ENCODE data around the gene GALM.

GALM gene

GRCh38 chr2:38771632-38772031 is 105.7 kb downstream of the GALM start:
- H3K4me3 ChIP-seq (ENCODE audit: low read depth, low read length) = no peak overlapping the region

GRCh38 chr2:38775097-38775920 is 109.4 kb downstream of the GALM start:
- Histone ChIP-seq H3K27me3 (ENCODE audit: insufficient read depth, low read length) (no peaks in the 10 kb centered on the region), H3K27ac (ENCODE audit: low read depth, low read length) (no peak overlapping the region), H3K4me1 (ENCODE audit: control insufficient read depth, insufficient read depth, low read length, unreplicated experiment) (peaks cover 6% of the 10 kb centered on the region), H3K4me3 (ENCODE audit: low read depth, low read length) (no peak overlapping the region), H2AFZ (ENCODE audit: low read length, unreplicated experiment) (no peak overlapping the region), H3K36me3 (ENCODE audit: insufficient read depth, low read length) (no peaks in the 10 kb centered on the region), H3K79me2 (ENCODE audit: control insufficient read depth, insufficient read depth, low read length, unreplicated experiment) (peaks cover 12% of the 10 kb centered on the region)

More at GRCh38 chr2:38771632-38772031, 105.7 kb downstream of the GALM start:
- Histone ChIP-seq H2AFZ (ENCODE audit: low read length, unreplicated experiment) (peak overlapping the region; percentile 37), H3K4me1 (ENCODE audit: control insufficient read depth, insufficient read depth, low read length, unreplicated experiment) (peaks cover 6% of the 10 kb centered on the region), H3K27ac (ENCODE audit: low read depth, low read length) (no peak overlapping the region), H3K36me3 (ENCODE audit: insufficient read depth, low read length) (no peaks in the 10 kb centered on the region), H3K27me3 (ENCODE audit: insufficient read depth, low read length) (no peaks in the 10 kb centered on the region), H3K79me2 (ENCODE audit: control insufficient read depth, insufficient read depth, low read length, unreplicated experiment) (no peaks in the 10 kb centered on the region)

- Histone ChIP-seq H3K36me3 (ENCODE audit: insufficient read depth, low read length) (no peaks in the 10 kb centered on the region), H3K27me3 (ENCODE audit: insufficient read depth, low read length) (no peaks in the 10 kb centered on the region), H2AFZ (ENCODE audit: low read length, unreplicated experiment) (no peak overlapping the region), H3K4me1 (ENCODE audit: control insufficient read depth, insufficient read depth, low read length, unreplicated experiment) (peaks cover 6% of the 10 kb centered on the region), H3K27ac (ENCODE audit: low read depth, low read length) (no peak overlapping the region), H3K4me3 (ENCODE audit: low read depth, low read length) (no peak overlapping the region), H3K79me2 (ENCODE audit: control insufficient read depth, insufficient read depth, low read length, unreplicated experiment) (peaks cover 12% of the 10 kb centered on the region)
Observed at GRCh38 chr2:38775921-38776225, 110.0 kb downstream of the GALM start.

- Histone ChIP-seq H3K79me2 (ENCODE audit: control insufficient read depth, insufficient read depth, low read length, unreplicated experiment) (peaks cover 12% of the 10 kb centered on the region), H3K4me1 (ENCODE audit: control insufficient read depth, insufficient read depth, low read length, unreplicated experiment) (peaks cover 6% of the 10 kb centered on the region), H3K27me3 (ENCODE audit: insufficient read depth, low read length) (no peaks in the 10 kb centered on the region), H3K36me3 (ENCODE audit: insufficient read depth, low read length) (no peaks in the 10 kb centered on the region), H2AFZ (ENCODE audit: low read length, unreplicated experiment) (no peak overlapping the region), H3K4me3 (ENCODE audit: low read depth, low read length) (no peak overlapping the region), H3K27ac (ENCODE audit: low read depth, low read length) (no peak overlapping the region)
Observed at GRCh38 chr2:38776531-38776930, 110.6 kb downstream of the GALM start.

- peak overlapping the region; percentile 95 for H3K4me3 ChIP-seq (ENCODE audit: low read depth, low read length)
- H3K27ac ChIP-seq (ENCODE audit: low read depth, low read length) = 0 out of 2 replicates have a peak overlapping the region, but pooled peaks have one; percentile 35
- peak overlapping the region; percentile 77 for H2AFZ ChIP-seq (ENCODE audit: low read length, unreplicated experiment)
- peaks cover 12% of the 10 kb centered on the region for H3K79me2 ChIP-seq (ENCODE audit: control insufficient read depth, insufficient read depth, low read length, unreplicated experiment)
- H3K36me3 ChIP-seq (ENCODE audit: insufficient read depth, low read length) = no peaks in the 10 kb centered on the region
- H3K27me3 ChIP-seq (ENCODE audit: insufficient read depth, low read length) = no peaks in the 10 kb centered on the region
- H3K4me1 ChIP-seq (ENCODE audit: control insufficient read depth, insufficient read depth, low read length, unreplicated experiment) = no peaks in the 10 kb centered on the region
Observed at GRCh38 chr2:38778687-38779082, 112.8 kb downstream of the GALM start.

- Histone ChIP-seq H3K4me1 (ENCODE audit: control insufficient read depth, insufficient read depth, low read length, unreplicated experiment) (peaks cover 4% of the 10 kb centered on the region), H3K79me2 (ENCODE audit: control insufficient read depth, insufficient read depth, low read length, unreplicated experiment) (peaks cover 7% of the 10 kb centered on the region), H3K27ac (ENCODE audit: low read depth, low read length) (no peak overlapping the region), H3K27me3 (ENCODE audit: insufficient read depth, low read length) (no peaks in the 10 kb centered on the region), H2AFZ (ENCODE audit: low read length, unreplicated experiment) (no peak overlapping the region), H3K4me3 (ENCODE audit: low read depth, low read length) (no peak overlapping the region), H3K36me3 (ENCODE audit: insufficient read depth, low read length) (no peaks in the 10 kb centered on the region)
Observed at GRCh38 chr2:38783586-38783985, 117.7 kb downstream of the GALM start.

Data from ACC112 (cell line).